Measurements from ENCODE around the gene CSGALNACT2. TPM values are rescaled to one million over a fixed set of nuclear protein-coding genes. Genes with fewer than 3 reads are reported as not detected.

Gene CSGALNACT2
- total and polyA plus RNA-seq, 2 donors from 2014 or later, result 4.8 to 20.0 TPM

DNA sequence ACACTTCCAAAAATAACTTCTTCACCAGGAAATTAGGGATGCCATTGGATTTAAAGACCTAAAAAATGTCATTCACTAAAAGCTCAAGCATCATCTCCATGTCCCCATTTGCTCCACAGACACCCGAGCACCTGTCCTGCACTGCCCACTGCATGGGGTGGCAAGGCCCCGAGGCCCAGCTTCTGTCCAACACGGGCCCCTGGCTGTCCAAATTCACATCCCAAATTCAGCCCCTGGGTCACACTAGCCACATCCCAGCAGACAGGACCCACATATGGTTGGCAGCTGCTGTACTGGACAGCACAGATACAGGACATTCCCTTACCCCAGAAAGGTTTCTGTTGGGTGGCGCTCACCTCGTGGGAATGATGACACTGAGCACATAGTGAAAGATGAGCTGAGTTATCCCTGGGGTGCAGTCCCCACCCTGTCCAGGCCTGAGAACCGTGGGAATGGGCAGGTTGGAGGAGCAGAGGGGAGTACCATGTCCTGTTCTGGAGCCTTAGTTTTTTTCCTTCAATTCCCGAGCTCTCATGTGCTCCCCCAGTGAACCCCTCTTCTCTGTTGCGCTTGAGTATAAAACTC lies 55.3 kb downstream of the CSGALNACT2 start:
- Histone ChIP-seq H3K9me3 (ENCODE audit: control insufficient read depth in 2 of 3, insufficient read depth in 1 of 3, low read length in 3 of 3) (no peaks in the 10 kb centered on the region), H3K4me1 (ENCODE audit: control insufficient read depth in 2 of 3, insufficient read depth in 2 of 3, low read depth in 1 of 3, low read length in 3 of 3) (no peaks in the 10 kb centered on the region), H3K9ac (ENCODE audit: low read length in 3 of 3) (no peak overlapping the region), H3K27me3 (ENCODE audit: control insufficient read depth, insufficient read depth, low read length) (no peaks in the 10 kb centered on the region), H3K27ac (ENCODE audit: low read depth in 2 of 2, low read length in 2 of 2) (no peak overlapping the region), H3K36me3 (ENCODE audit: control insufficient read depth in 2 of 3, insufficient read depth in 3 of 3, low read length in 3 of 3) (no peaks in the 10 kb centered on the region), H3K4me3 (ENCODE audit: low read length in 3 of 3) (no peak overlapping the region)
- no peak for FAIRE-seq
- TF ChIP-seq, protein P1, sequence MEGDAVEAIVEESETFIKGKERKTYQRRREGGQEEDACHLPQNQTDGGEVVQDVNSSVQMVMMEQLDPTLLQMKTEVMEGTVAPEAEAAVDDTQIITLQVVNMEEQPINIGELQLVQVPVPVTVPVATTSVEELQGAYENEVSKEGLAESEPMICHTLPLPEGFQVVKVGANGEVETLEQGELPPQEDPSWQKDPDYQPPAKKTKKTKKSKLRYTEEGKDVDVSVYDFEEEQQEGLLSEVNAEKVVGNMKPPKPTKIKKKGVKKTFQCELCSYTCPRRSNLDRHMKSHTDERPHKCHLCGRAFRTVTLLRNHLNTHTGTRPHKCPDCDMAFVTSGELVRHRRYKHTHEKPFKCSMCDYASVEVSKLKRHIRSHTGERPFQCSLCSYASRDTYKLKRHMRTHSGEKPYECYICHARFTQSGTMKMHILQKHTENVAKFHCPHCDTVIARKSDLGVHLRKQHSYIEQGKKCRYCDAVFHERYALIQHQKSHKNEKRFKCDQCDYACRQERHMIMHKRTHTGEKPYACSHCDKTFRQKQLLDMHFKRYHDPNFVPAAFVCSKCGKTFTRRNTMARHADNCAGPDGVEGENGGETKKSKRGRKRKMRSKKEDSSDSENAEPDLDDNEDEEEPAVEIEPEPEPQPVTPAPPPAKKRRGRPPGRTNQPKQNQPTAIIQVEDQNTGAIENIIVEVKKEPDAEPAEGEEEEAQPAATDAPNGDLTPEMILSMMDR (IDR thresholded peaks at IDR 0.05; ENCODE audit: borderline replicate concordance, extremely low read depth, insufficient read depth), result no peak
- intact Hi-C loops (cut with DNase I), result no loop called here
- peak in 1 of 5 donors; percentile 27 for DNase-seq

GRCh38 chr10:43194266-43194665 lies 56.0 kb downstream of the CSGALNACT2 start:
- FAIRE-seq (no peak), DNase-seq (peak in 2 of 5 donors; percentile 3 to 45)
- intact Hi-C loops (cut with DNase I), result no loop called here
- H3K27me3 ChIP-seq (ENCODE audit: control insufficient read depth, insufficient read depth, low read length), result no peaks in the 10 kb centered on the region
- no peaks in the 10 kb centered on the region for H3K36me3 ChIP-seq (ENCODE audit: control insufficient read depth in 2 of 3, insufficient read depth in 3 of 3, low read length in 3 of 3)
- H3K4me1 ChIP-seq (ENCODE audit: control insufficient read depth in 2 of 3, insufficient read depth in 2 of 3, low read depth in 1 of 3, low read length in 3 of 3), result no peaks in the 10 kb centered on the region
- H3K9ac ChIP-seq (ENCODE audit: low read length in 3 of 3), result no peak overlapping the region
- no peaks in the 10 kb centered on the region for H3K9me3 ChIP-seq (ENCODE audit: control insufficient read depth in 2 of 3, insufficient read depth in 1 of 3, low read length in 3 of 3)
- H3K27ac ChIP-seq (ENCODE audit: low read depth in 2 of 2, low read length in 2 of 2), result no peak overlapping the region
- H3K4me3 ChIP-seq (ENCODE audit: low read length in 3 of 3), result no peak overlapping the region
- TF ChIP-seq, protein P1 (IDR thresholded peaks at IDR 0.05; ENCODE audit: borderline replicate concordance, extremely low read depth, insufficient read depth), result no peak

- DNase-seq (peak in 1 of 5 donors; percentile 2), FAIRE-seq (no peak)
- TF ChIP-seq, protein P1 (IDR thresholded peaks at IDR 0.05; ENCODE audit: borderline replicate concordance, extremely low read depth, insufficient read depth), result no peak
- H3K4me3 ChIP-seq (ENCODE audit: low read length in 3 of 3), result no peak overlapping the region
- no peaks in the 10 kb centered on the region for H3K36me3 ChIP-seq (ENCODE audit: control insufficient read depth in 2 of 3, insufficient read depth in 3 of 3, low read length in 3 of 3)
- H3K9me3 ChIP-seq (ENCODE audit: control insufficient read depth in 2 of 3, insufficient read depth in 1 of 3, low read length in 3 of 3), result no peaks in the 10 kb centered on the region
- intact Hi-C loops (cut with DNase I), result no loop called here
- no peaks in the 10 kb centered on the region for H3K4me1 ChIP-seq (ENCODE audit: control insufficient read depth in 2 of 3, insufficient read depth in 2 of 3, low read depth in 1 of 3, low read length in 3 of 3)
- H3K27me3 ChIP-seq (ENCODE audit: control insufficient read depth, insufficient read depth, low read length), result no peaks in the 10 kb centered on the region
- no peak overlapping the region for H3K9ac ChIP-seq (ENCODE audit: low read length in 3 of 3)
- H3K27ac ChIP-seq (ENCODE audit: low read depth in 2 of 2, low read length in 2 of 2), result no peak overlapping the region
Measured at GRCh38 chr10:43194859-43195258, 56.6 kb downstream of the CSGALNACT2 start.

GRCh38 chr10:43195557-43195956 lies 57.3 kb downstream of the CSGALNACT2 start:
- Histone ChIP-seq H3K9ac (ENCODE audit: low read length in 3 of 3) (no peak overlapping the region), H3K27ac (ENCODE audit: low read depth in 2 of 2, low read length in 2 of 2) (no peak overlapping the region), H3K36me3 (ENCODE audit: control insufficient read depth in 2 of 3, insufficient read depth in 3 of 3, low read length in 3 of 3) (no peaks in the 10 kb centered on the region), H3K4me1 (ENCODE audit: control insufficient read depth in 2 of 3, insufficient read depth in 2 of 3, low read depth in 1 of 3, low read length in 3 of 3) (no peaks in the 10 kb centered on the region), H3K4me3 (ENCODE audit: low read length in 3 of 3) (no peak overlapping the region), H3K27me3 (ENCODE audit: control insufficient read depth, insufficient read depth, low read length) (no peaks in the 10 kb centered on the region), H3K9me3 (ENCODE audit: control insufficient read depth in 2 of 3, insufficient read depth in 1 of 3, low read length in 3 of 3) (no peaks in the 10 kb centered on the region)
- intact Hi-C loops (cut with DNase I), result no loop called here
- TF ChIP-seq, protein P1 (IDR thresholded peaks at IDR 0.05; ENCODE audit: borderline replicate concordance, extremely low read depth, insufficient read depth), result no peak
- FAIRE-seq, result no peak
- DNase-seq, result peak in 1 of 5 donors; percentile 37

Measured in kidney (tissue), 14 donors.